HG03039 (cell line): ENCODE results near the gene RBM18.

Experiments
- ATAC-seq: cut with Tn5 transposase; IDR thresholded peaks from one replicate; pipeline ENCODE4 v1.9.1; 2021; ENCODE audit warnings: mild to moderate bottlenecking, moderate library complexity; ENCODE audit not compliant: unreplicated experiment

RBM18 gene

GRCh38 chr9:122225312-122226141 lies 39.1 kb downstream of the RBM18 start:
- no peak for ATAC-seq

GRCh38 chr9:122223435-122223834 lies 41.2 kb downstream of the RBM18 start:
- ATAC-seq: no peak

- ATAC-seq: no peak
Measured at GRCh38 chr9:122222791-122223190, 41.8 kb downstream of the RBM18 start.

- ATAC-seq: no peak
Measured at GRCh38 chr9:122221183-122221811, 43.3 kb downstream of the RBM18 start.

- ATAC-seq: no peak
Measured at GRCh38 chr9:122220673-122221182, 43.9 kb downstream of the RBM18 start.

- no peak for ATAC-seq
Measured at GRCh38 chr9:122219856-122220672, 44.6 kb downstream of the RBM18 start.

- ATAC-seq: no peak
Measured at GRCh38 chr9:122218935-122219855, 45.4 kb downstream of the RBM18 start.

- no peak for ATAC-seq
Measured at GRCh38 chr9:122218071-122218934, 46.3 kb downstream of the RBM18 start.

- ATAC-seq: no peak
Measured at GRCh38 chr9:122217640-122218039, 47.0 kb downstream of the RBM18 start.

GRCh38 chr9:122216798-122217418 lies 47.7 kb downstream of the RBM18 start:
- no peak for ATAC-seq

GRCh38 chr9:122216138-122216797 lies 48.4 kb downstream of the RBM18 start:
- ATAC-seq: no peak

GRCh38 chr9:122215663-122216062 lies 49.0 kb downstream of the RBM18 start:
- no peak for ATAC-seq

GRCh38 chr9:122214507-122214906 lies 50.1 kb downstream of the RBM18 start:
- ATAC-seq: no peak

GRCh38 chr9:122213589-122214413 lies 50.8 kb downstream of the RBM18 start:
- peak; percentile 47 for ATAC-seq

- ATAC-seq: no peak
Measured at GRCh38 chr9:122213102-122213588, 51.5 kb downstream of the RBM18 start.

- ATAC-seq: no peak
Measured at GRCh38 chr9:122212473-122213004, 52.1 kb downstream of the RBM18 start.

- no peak for ATAC-seq
Measured at GRCh38 chr9:122209451-122209850, 55.2 kb downstream of the RBM18 start.
